Measurements from ENCODE around the gene RNF130. TPM values are rescaled to one million over a fixed set of nuclear protein-coding genes. Genes with fewer than 3 reads are reported as not detected.

Gene RNF130
- total and polyA plus RNA-seq, 3 donors from 2014 or later: 44.3 to 65.0 (median 56.5) TPM

- Histone ChIP-seq H3K36me3 (ENCODE audit: low read depth, missing control alignments) (no peaks in the 10 kb centered on the region), H3K9me3 (no peaks in the 10 kb centered on the region), H3K4me1 (no peaks in the 10 kb centered on the region), H3K4me3 (no peak overlapping the region), H3K27me3 (no peaks in the 10 kb centered on the region), H3K27ac (no peak overlapping the region)
- 57 to 58% methylated on average over 8 of the region's 8 CpGs for WGBS, 2 donors
- no peak for DNase-seq
- TF ChIP-seq POLR2A (IDR thresholded peaks at IDR 0.05): no peak
- no peak for TF ChIP-seq CTCF (IDR thresholded peaks at IDR 0.05)
- intact Hi-C loops (cut with DNase I; ENCODE audit: low total_unique reads): no loop called here
Measured at GRCh38 chr5:180047667-180048066, 23.9 kb downstream of the RNF130 start.

- Histone ChIP-seq H3K27ac (no peak overlapping the region), H3K9me3 (no peaks in the 10 kb centered on the region)
- 89 to 91% methylated on average over 5 of the region's 5 CpGs for WGBS, 2 donors
Measured at GRCh38 chr5:180046656-180047055, 24.9 kb downstream of the RNF130 start.

GRCh38 chr5:180045889-180046499 is 25.6 kb downstream of the RNF130 start:
- Histone ChIP-seq H3K9me3 (no peaks in the 10 kb centered on the region), H3K36me3 (ENCODE audit: low read depth, missing control alignments) (no peaks in the 10 kb centered on the region), H3K4me1 (no peaks in the 10 kb centered on the region), H3K27me3 (no peaks in the 10 kb centered on the region), H3K4me3 (no peak overlapping the region), H3K27ac (no peak overlapping the region)
- no peak for DNase-seq
- intact Hi-C loops (cut with DNase I; ENCODE audit: low total_unique reads): no loop called here
- WGBS, 2 donors: 87% methylated on average over 13 to 30 of the region's 30 CpGs
- TF ChIP-seq POLR2A (IDR thresholded peaks at IDR 0.05): no peak
- no peak for TF ChIP-seq CTCF (IDR thresholded peaks at IDR 0.05)

More at GRCh38 chr5:180046656-180047055, 24.9 kb downstream of the RNF130 start:
- Histone ChIP-seq H3K36me3 (ENCODE audit: low read depth, missing control alignments) (no peaks in the 10 kb centered on the region), H3K4me3 (no peak overlapping the region), H3K4me1 (no peaks in the 10 kb centered on the region), H3K27me3 (no peaks in the 10 kb centered on the region)
- intact Hi-C loops (cut with DNase I; ENCODE audit: low total_unique reads): no loop called here
- TF ChIP-seq POLR2A (IDR thresholded peaks at IDR 0.05) (no peak), CTCF (IDR thresholded peaks at IDR 0.05) (no peak)
- DNase-seq: no peak

- Histone ChIP-seq H3K9me3 (no peaks in the 10 kb centered on the region), H3K27me3 (no peaks in the 10 kb centered on the region), H3K27ac (no peak overlapping the region), H3K36me3 (ENCODE audit: low read depth, missing control alignments) (no peaks in the 10 kb centered on the region), H3K4me3 (no peak overlapping the region), H3K4me1 (no peaks in the 10 kb centered on the region)
- 64 to 72% methylated on average over 4 of the region's 4 CpGs for WGBS, 2 donors
- TF ChIP-seq POLR2A (IDR thresholded peaks at IDR 0.05) (no peak), CTCF (IDR thresholded peaks at IDR 0.05) (no peak)
- DNase-seq: no peak
- intact Hi-C loops (cut with DNase I; ENCODE audit: low total_unique reads): no loop called here
Measured at GRCh38 chr5:180043377-180043776, 28.2 kb downstream of the RNF130 start.
